Measurements from ENCODE around the gene PJA2. TPM values are rescaled to one million over a fixed set of nuclear protein-coding genes. Genes with fewer than 3 reads are reported as not detected.

Gene PJA2
- total and polyA plus RNA-seq, 9 of the 15 experiments (the other 6 are each of a cell fraction or from before 2014, with no cell fraction given), result 25.1 to 82.1 (median 50.1) TPM

- TF ChIP-seq ZNF121 (CRISPR knock-in tag; conservative IDR thresholded peaks at IDR 0.05), result no peak
- TF ChIP-seq SRSF7 (optimal IDR thresholded peaks at IDR 0.05; ENCODE audit: low read depth, low read length), result no peak
- peak; percentile 80 for TF ChIP-seq ZBTB7A (IDR thresholded peaks at IDR 0.05; ENCODE audit: borderline replicate concordance, control insufficient read depth, low read depth, low read length)
- no peak for TF ChIP-seq HMGXB4 (CRISPR knock-in tag; IDR thresholded peaks at IDR 0.05)
- TF ChIP-seq REST (IDR thresholded peaks at IDR 0.05; ENCODE audit: borderline replicate concordance), result peak; percentile 63
- peak; percentile 52; the same call in 1 of the 2 replicates for TF ChIP-seq REST (CRISPR knock-in tag; IDR thresholded peaks at IDR 0.05; ENCODE audit: low read depth)
- 0 out of 2 replicates have a peak, but pooled peaks have one; percentile 71 for TF ChIP-seq TARDBP (IDR thresholded peaks at IDR 0.05)
- TF ChIP-seq HDGF (IDR thresholded peaks at IDR 0.05), result no peak
- TF ChIP-seq PRPF4 (IDR thresholded peaks at IDR 0.05; ENCODE audit: insufficient read depth, low read depth, low read length, poor library complexity, severe bottlenecking), result peak; percentile 60
- no peak for TF ChIP-seq ATF3 (IDR thresholded peaks at IDR 0.05)
- no peak for TF ChIP-seq ATF3 (CRISPR knock-in tag; conservative IDR thresholded peaks at IDR 0.05)
- TF ChIP-seq MAFG (tag; conservative IDR thresholded peaks at IDR 0.05), result no peak
- no peak for TF ChIP-seq RBM17 (IDR thresholded peaks at IDR 0.05; ENCODE audit: borderline replicate concordance, low read depth, low read length)
- no peak for TF ChIP-seq ZNF280A (IDR thresholded peaks at IDR 0.05; ENCODE audit: low read depth, partially characterized antibody)
- TF ChIP-seq CCAR2 (IDR thresholded peaks at IDR 0.05; ENCODE audit: low read depth, low read length), result no peak
Observed at GRCh38 chr5:109408991-109409843, 557 bp downstream of the PJA2 start (continued).
